Naive B cell (primary cell): ENCODE data around the gene DYNC1LI2. TPM values are rescaled to one million over a fixed set of nuclear protein-coding genes. Genes with fewer than 3 reads are reported as not detected.
A peak's percentile ranks its signal among the peaks of the same experiment; 100 is the strongest.

ENCODE experiments used
- ATAC-seq, 2 donors: fragments of 150-1000 bp; cut with Tn5 transposase; 2 replicates each; pipeline ENCODE4 v1.10.0; 2021; ENCODE audit warnings: low read depth in 2 of 2, mild to moderate bottlenecking in 2 of 2, moderate library complexity in 2 of 2
- DNase-seq: peaks from one replicate; pipeline ENCODE4 v3.0.0; 2022
- H3K27ac Mint-ChIP-seq, 6 donors: one replicate each; pipeline ENCODE4 v1.8.0; 2020 to 2022; ENCODE audit warnings: mild to moderate bottlenecking in 6 of 6, mixed read lengths in 6 of 6, moderate library complexity in 5 of 6, inconsistent platforms in 2 of 6
- H3K27me3 Mint-ChIP-seq, 3 donors: one replicate each; pipeline ENCODE4 v1.8.0; 2021 to 2022; ENCODE audit warnings: mixed read lengths in 3 of 3, mild to moderate bottlenecking in 1 of 3
- H3K36me3 Mint-ChIP-seq, 2 donors: one replicate each; pipeline ENCODE4 v1.8.0; 2020 to 2022; ENCODE audit warnings: mixed read lengths in 2 of 2, inconsistent platforms in 1 of 2, mild to moderate bottlenecking in 1 of 2
- H3K4me1 Mint-ChIP-seq, 3 donors: one replicate each; pipeline ENCODE4 v1.8.0; 2020 to 2022; ENCODE audit warnings: mixed read lengths in 3 of 3, inconsistent platforms in 1 of 3, mild to moderate bottlenecking in 1 of 3, moderate library complexity in 1 of 3
- H3K4me3 Mint-ChIP-seq, 8 donors: one replicate each; pipeline ENCODE4 v1.8.0; 2020 to 2022; ENCODE audit warnings: mild to moderate bottlenecking in 8 of 8, mixed read lengths in 8 of 8, moderate library complexity in 8 of 8, inconsistent platforms in 2 of 8
- H3K9me3 Mint-ChIP-seq, 7 donors: one replicate each; pipeline ENCODE4 v1.8.0; 2020 to 2022; ENCODE audit warnings: mixed read lengths in 7 of 7, mild to moderate bottlenecking in 5 of 7, inconsistent platforms in 2 of 7, moderate library complexity in 1 of 7
- polyA plus RNA-seq, 6 donors: library from polyadenylated mRNA; unstranded; fragments of 300-500 nt; fragmentation: Illumina TruSeq; gene quantifications; one replicate each; pipeline ENCODE4 v1.2.3, GENCODE V29; 2021; ENCODE audit warnings: low read depth in 6 of 6

DYNC1LI2 gene
- polyA plus RNA-seq, 6 donors from 2014 or later: 10.5 to 33.8 (median 23.4) TPM

DNA sequence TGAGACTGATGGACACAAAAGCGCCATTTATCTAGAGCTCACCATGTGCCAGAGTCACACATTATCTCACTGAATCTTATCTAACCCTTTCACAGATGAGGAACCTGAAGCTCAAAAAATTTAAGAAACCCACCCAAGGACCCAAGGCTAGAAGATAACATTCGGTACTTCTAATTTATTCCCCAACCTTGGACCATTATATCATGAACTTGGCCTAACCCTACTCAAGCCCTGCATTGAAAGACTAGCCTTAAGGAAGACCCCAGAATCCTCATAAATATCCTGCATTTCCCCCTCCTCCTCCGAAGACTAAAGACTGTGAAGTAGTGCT is 548 bp upstream of the DYNC1LI2 start:
- Mint-ChIP-seq H3K9me3 (no peaks in the 10 kb centered on the region), H3K27ac (peak overlapping the region; percentile 64 to 91 (median 87)), H3K27me3 (peaks cover 13 to 18% (median 15%) of the 10 kb centered on the region in 3 donors), H3K4me3 (peak overlapping the region; percentile 80 to 91 (median 84)), H3K4me1 (peaks cover 31 to 38% (median 34%) of the 10 kb centered on the region in 3 donors), H3K36me3 (no peaks in the 10 kb centered on the region)
- ATAC-seq: no peak
- DNase-seq: no peak

DNA sequence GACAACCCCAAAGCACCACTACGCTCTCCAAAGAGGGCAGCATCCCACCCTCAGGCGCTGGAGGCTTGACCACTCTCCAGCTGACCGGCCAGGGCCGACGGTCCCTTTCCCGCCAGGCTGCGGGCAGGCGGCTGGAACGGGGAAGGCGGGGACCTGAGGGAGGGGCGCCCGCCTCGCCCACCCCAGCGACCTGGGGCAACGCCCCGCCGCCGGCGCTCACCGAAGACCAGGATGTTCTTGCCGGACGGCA is 431 bp downstream of the DYNC1LI2 start:
- Mint-ChIP-seq H3K9me3 (no peaks in the 10 kb centered on the region), H3K4me1 (peaks cover 33 to 40% (median 38%) of the 10 kb centered on the region in 3 donors), H3K27ac (peak overlapping the region; percentile 13 to 96 (median 88)), H3K27me3 (peaks cover 13 to 18% (median 15%) of the 10 kb centered on the region in 3 donors), H3K4me3 (peak overlapping the region; percentile 86 to 99 (median 88)), H3K36me3 (no peaks in the 10 kb centered on the region)
- ATAC-seq: peak in 1 of 2 donors; percentile 1
- no peak for DNase-seq

DNA sequence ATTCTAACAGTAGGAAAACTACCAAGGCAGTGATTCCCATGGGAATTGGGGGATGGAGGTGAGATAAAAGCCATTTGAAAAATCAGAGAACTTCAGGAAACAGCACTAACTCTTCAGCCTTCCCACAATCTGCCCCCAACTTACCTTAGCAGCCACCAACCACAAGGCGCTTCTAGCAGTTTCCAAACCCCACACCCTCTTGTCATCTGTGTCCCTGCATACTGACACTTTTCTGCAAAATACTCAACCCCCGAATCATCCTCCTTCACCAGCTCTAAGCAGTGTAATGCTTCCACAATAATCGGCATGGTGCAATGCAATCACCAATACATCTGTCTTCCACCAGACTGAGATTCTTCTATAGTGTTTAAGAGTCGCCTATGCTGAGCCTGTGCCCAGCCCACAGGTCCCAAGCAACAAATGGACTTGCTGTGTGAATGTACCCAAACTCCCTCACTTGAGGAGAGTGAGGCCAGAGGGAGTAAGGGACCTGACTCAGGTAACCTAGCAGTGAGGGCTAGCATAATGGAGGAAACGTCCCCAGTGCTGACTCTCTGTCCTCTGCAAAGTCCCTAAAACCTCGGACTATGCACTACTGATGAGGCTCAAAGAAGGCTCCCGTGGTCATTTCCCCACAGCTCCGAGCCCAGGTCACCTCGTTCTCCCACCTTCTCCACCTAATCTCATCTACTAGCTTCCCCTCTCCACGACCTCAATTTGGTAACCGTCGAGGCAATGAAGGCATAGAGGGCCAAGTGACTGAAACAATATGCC is 943 bp downstream of the DYNC1LI2 start:
- ATAC-seq: no peak
- Mint-ChIP-seq H3K4me3 (peak overlapping the region; percentile 86 to 99 (median 88)), H3K9me3 (no peaks in the 10 kb centered on the region), H3K27ac (peak overlapping the region; percentile 61 to 96 (median 88)), H3K27me3 (peaks cover 13 to 18% (median 15%) of the 10 kb centered on the region in 3 donors), H3K36me3 (no peaks in the 10 kb centered on the region), H3K4me1 (peaks cover 34 to 40% (median 39%) of the 10 kb centered on the region in 3 donors)
- DNase-seq: no peak

DNA sequence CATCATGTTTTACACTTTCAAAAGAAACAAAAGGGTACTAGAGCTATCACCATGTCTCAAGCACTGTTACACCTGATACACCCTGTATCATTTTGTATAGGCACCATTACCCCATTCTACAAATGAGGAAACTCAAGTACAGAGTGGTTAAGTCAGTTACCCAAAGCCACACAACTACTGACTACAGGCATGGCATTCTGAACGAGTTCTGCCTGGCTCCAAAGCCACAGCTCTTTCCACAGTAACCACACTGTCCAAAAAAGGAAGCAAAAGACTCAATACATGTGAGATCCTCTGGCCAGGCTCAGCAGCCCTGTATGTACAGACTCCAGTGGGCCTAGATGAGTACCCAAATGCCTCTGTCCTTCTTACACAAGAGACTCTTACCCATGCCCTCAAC is 4.7 kb downstream of the DYNC1LI2 start:
- Mint-ChIP-seq H3K27me3 (no peaks in the 10 kb centered on the region), H3K36me3 (no peaks in the 10 kb centered on the region), H3K4me3 (no peak overlapping the region), H3K9me3 (no peaks in the 10 kb centered on the region), H3K27ac (peak overlapping the region in 1 of 6 donors; percentile 78), H3K4me1 (peaks cover 27 to 34% (median 32%) of the 10 kb centered on the region in 3 donors)
- ATAC-seq (no peak), DNase-seq (no peak)

DNA sequence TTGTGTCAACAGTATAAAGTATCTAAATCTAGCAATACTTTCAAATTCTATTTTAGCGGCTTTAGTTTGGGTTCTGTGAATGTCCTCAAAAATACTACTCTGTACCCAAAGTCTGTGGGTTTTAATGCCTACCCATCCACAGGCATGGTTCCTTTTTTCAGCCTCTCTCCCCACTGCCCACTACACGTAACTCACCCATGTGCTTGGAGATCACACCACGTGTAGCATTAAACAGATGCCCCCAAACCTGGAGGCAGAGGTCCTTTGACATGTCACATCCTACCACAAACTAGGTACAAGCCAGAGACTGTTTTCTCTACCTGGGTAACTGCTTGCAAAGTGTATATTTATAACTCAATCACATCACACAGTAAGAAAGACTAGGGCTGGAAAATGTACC is 5.4 kb downstream of the DYNC1LI2 start:
- H3K4me1 Mint-ChIP-seq: peaks cover 27 to 34% (median 31%) of the 10 kb centered on the region in 3 donors
- H3K27me3 Mint-ChIP-seq: no peaks in the 10 kb centered on the region
- DNase-seq: no peak
- no peak for ATAC-seq
- H3K4me3 Mint-ChIP-seq: peak overlapping the region in 1 of 8 donors; percentile 13
- no peaks in the 10 kb centered on the region for H3K36me3 Mint-ChIP-seq
- H3K9me3 Mint-ChIP-seq: no peaks in the 10 kb centered on the region
- H3K27ac Mint-ChIP-seq: peak overlapping the region in 1 of 6 donors; percentile 41

DNA sequence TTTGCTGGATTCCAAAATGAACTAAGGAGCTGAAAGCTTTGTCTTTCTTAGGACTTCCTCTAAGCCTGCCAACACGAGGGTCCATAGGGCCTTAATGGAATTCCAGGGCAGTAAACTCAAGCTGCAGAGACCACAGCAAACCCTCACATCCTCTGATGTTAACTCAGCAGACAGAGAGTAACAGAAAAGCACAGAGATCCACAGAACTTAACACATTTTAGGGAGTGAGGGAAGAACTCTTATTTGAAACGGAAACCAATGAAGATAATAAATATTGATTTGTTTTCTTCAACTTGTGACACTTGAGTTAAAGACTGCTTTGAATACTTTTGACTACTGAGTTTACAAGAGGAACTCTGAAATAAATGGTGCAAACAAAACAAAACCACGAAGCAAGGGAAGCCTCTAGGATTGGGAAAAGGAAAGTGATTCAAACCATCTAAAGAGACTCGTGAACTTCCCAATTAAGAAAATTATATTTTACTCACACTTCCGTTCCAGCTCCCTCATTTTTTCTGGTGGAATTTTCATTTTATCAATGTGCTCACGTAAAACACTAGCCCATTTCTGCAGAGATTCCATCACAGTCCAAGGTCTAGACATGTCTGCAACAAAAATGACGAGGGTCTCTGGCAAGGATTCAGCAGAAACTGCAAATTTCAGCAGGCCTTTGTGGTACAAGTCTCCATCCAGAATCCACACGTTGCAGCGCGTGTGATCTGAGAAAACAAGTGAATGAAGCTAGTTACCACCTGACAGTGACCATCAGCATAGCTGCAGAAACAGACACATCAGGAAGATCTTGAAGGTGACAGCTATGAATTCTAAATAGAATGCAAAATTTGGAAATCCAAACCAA is 9.2 kb downstream of the DYNC1LI2 start:
- Mint-ChIP-seq H3K9me3 (no peaks in the 10 kb centered on the region), H3K36me3 (peaks cover 0 to 10% of the 10 kb centered on the region in 2 donors), H3K4me3 (peak overlapping the region in 1 of 8 donors; percentile 66), H3K27me3 (no peaks in the 10 kb centered on the region), H3K27ac (peak overlapping the region in 2 of 6 donors; percentile 46 to 47), H3K4me1 (peaks cover 12 to 18% (median 17%) of the 10 kb centered on the region in 3 donors)
- no peak for DNase-seq
- ATAC-seq: no peak

DNA sequence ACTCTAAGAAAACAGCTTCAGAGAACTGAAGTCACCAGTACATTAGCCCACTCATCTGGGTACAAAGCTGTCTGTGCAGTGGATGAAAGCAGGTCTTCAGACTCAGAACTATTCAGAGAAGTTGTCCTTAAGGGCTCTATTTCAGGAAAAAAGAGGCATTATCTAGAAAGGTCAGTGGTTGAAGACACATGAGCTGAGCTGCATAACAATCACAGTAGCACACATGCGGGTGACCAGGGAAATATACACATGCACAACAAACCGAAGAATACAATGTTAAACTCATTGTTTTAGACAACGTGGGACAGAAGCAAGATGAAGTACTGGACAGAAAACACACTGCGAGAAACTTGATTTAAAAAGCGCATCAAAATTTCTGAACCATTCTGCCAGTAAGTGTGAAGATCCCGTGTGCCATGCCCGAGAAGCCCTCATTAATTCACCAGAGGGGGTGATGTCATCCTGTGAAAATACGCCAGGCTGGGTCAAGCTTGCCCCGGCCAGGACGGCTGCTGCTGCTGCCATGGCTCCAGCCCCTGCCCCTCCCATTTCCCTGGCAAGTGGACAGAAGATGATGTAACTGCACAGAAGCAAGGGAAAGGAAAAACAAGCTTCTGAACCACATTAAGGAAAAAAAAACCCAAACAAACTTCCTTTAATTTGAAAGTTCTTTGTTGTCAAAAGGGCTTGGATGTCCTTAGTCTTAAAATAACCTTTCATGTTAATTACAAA is 10.1 kb downstream of the DYNC1LI2 start:
- no peak overlapping the region for H3K27ac Mint-ChIP-seq
- DNase-seq (no peak), ATAC-seq (no peak)
- peaks cover 0 to 10% of the 10 kb centered on the region in 2 donors for H3K36me3 Mint-ChIP-seq
- H3K4me1 Mint-ChIP-seq: peaks cover 12 to 17% (median 13%) of the 10 kb centered on the region in 3 donors
- no peak overlapping the region for H3K4me3 Mint-ChIP-seq
- no peaks in the 10 kb centered on the region for H3K9me3 Mint-ChIP-seq
- no peaks in the 10 kb centered on the region for H3K27me3 Mint-ChIP-seq

DNA sequence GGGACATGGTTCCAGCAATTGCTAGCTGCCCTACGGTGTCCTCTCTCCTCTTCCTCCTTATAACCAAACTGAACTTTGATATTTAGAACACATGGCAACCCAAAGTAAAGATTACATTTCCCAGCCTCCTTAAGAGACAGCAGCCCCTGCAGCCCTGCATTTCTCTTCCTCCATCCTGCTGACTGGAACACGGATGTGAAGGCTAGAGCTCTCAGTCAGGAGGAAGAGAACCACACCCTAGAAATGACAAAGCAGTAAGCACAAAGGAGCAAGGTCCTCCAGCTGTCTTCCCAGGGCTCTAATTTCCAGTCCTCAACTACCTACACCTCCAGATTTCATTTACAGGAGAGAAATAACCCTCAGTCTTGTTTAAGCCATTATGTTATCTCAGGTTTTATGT is 10.9 kb downstream of the DYNC1LI2 start:
- Mint-ChIP-seq H3K9me3 (no peaks in the 10 kb centered on the region), H3K27me3 (no peaks in the 10 kb centered on the region), H3K27ac (no peak overlapping the region), H3K4me3 (no peak overlapping the region), H3K4me1 (peaks cover 9 to 13% (median 12%) of the 10 kb centered on the region in 3 donors), H3K36me3 (peaks cover 0 to 14% of the 10 kb centered on the region in 2 donors)
- DNase-seq (no peak), ATAC-seq (no peak)

DNA sequence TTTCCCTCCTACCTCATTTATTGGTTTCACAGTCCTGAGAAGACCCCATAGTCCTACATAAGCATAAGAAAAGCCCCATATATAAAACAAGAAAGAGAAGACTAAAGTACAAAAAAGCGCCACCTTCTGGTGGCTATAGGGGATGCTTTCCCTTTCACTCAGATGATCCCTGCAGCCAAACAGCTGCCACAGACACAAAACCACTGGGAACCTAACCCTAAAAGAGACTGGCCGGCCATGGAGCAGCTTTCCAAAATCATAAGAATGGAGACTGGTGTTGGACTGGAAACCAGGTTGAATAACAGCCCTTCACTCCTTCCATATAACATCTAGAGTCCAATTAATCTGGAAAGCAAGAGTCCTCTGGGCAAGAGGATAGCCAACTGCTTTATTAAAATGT is 11.4 kb downstream of the DYNC1LI2 start:
- Mint-ChIP-seq H3K9me3 (no peaks in the 10 kb centered on the region), H3K4me3 (no peak overlapping the region), H3K27ac (peak overlapping the region in 1 of 6 donors; percentile 74), H3K4me1 (peaks cover 9 to 13% (median 12%) of the 10 kb centered on the region in 3 donors), H3K36me3 (peaks cover 0 to 14% of the 10 kb centered on the region in 2 donors), H3K27me3 (no peaks in the 10 kb centered on the region)
- peak in 1 of 2 donors; percentile 34 for ATAC-seq
- no peak for DNase-seq

DNA sequence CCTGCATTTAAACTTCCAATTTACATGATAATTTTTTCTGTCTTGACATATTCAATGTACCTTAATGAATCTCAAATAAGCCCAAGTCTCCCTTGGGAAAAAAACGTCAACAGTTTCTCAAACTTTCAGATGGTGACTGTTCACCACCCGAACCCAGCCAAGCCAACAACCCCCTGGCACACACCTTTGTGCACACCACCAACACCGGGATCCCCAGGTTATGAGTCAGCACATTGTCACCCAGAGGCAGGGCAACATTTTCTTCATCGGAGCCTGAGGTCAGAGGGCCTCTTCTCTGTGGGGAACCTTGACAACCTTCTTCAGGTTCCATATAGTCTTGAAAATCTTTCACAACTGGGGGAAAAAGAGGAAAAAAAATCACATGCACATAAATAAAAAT is 15.5 kb downstream of the DYNC1LI2 start:
- Mint-ChIP-seq H3K36me3 (peaks cover 0 to 37% of the 10 kb centered on the region in 2 donors), H3K4me1 (peaks cover 9 to 11% (median 11%) of the 10 kb centered on the region in 3 donors), H3K27ac (peak overlapping the region in 1 of 6 donors; percentile 32), H3K4me3 (no peak overlapping the region), H3K27me3 (no peaks in the 10 kb centered on the region), H3K9me3 (no peaks in the 10 kb centered on the region)
- ATAC-seq (no peak), DNase-seq (no peak)

DNA sequence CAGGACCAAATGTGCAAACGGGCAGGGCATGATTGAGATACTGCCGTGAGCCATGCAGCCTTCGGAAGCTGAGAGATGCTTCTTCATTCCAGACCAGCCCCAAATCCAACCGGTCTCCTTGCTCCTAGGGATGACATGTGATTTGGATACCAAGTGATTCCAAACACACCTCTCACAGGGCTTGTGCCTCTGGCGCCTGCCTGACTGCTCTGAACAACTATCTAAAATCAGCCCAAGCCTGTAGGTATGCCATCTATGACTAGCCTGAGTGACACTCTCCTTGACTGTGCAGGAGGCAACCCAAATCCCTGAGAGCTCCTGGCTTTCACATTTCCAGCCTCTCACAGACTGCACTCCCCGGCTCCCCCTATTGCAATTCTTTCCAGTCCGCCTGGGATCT is 20.3 kb downstream of the DYNC1LI2 start:
- DNase-seq (no peak), ATAC-seq (no peak)
- peaks cover 0 to 33% of the 10 kb centered on the region in 2 donors for H3K36me3 Mint-ChIP-seq
- no peaks in the 10 kb centered on the region for H3K9me3 Mint-ChIP-seq
- no peak overlapping the region for H3K4me3 Mint-ChIP-seq
- H3K4me1 Mint-ChIP-seq: peaks cover 4 to 6% (median 5%) of the 10 kb centered on the region in 3 donors
- no peaks in the 10 kb centered on the region for H3K27me3 Mint-ChIP-seq
- peak overlapping the region in 1 of 6 donors; percentile 60 for H3K27ac Mint-ChIP-seq

DNA sequence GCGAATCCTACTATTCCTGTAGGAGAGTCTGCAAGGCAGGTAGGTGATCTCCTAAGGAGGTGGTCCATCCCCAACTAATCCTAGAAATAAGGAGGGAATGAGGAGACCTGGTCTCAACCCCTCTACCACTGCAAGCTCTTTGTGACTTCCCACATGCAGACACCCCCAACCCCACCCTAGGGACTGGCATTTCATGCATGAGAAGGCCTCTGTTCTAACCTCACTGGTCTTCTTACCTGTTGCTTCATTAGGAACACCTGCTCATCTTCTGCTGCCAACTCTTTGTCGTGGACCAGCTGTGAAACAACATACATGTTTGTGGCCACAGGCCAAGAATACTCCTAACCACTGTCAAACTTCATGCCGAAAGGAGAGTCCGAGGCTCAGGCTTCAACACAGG is 22.6 kb downstream of the DYNC1LI2 start:
- H3K27me3 Mint-ChIP-seq: no peaks in the 10 kb centered on the region
- peak overlapping the region in 2 of 6 donors; percentile 52 to 62 for H3K27ac Mint-ChIP-seq
- no peaks in the 10 kb centered on the region for H3K9me3 Mint-ChIP-seq
- DNase-seq (no peak), ATAC-seq (no peak)
- peaks cover 4 to 6% (median 5%) of the 10 kb centered on the region in 3 donors for H3K4me1 Mint-ChIP-seq
- peaks cover 7 to 37% of the 10 kb centered on the region in 2 donors for H3K36me3 Mint-ChIP-seq
- no peak overlapping the region for H3K4me3 Mint-ChIP-seq

DNA sequence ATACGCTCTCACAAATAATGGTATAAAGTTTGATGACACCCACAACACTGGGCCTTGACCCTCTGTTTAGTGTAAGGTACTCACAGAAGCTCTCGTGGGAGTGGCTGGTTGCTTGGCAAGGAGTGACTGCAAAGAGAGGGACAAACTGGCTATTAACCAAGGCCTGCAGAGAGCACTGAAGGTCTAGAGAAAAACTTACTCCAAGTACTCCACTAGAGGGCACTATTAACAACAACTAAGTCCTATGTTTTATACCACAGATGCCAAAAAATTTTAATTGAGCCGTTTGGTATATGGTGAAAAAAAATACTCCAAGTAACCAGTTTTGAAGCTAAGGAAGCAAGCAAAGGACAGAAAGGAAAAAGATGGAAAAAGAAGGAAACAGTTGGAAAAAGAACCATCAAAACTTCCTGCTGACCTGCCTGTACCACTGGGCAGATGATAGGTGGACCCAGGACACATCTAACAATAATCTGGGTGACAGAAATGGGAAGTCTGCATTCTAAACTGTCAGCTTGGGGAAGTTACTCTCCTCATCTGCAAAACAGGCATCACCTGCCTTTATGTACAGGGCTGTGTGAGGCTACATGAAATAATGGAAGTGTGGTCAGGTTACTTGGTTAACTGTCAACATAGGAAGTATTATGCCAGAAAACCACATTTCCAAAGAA is 23.2 kb downstream of the DYNC1LI2 start:
- Mint-ChIP-seq H3K27me3 (no peaks in the 10 kb centered on the region), H3K4me1 (peaks cover 4 to 6% (median 5%) of the 10 kb centered on the region in 3 donors), H3K27ac (peak overlapping the region in 4 of 6 donors; percentile 34 to 80 (median 54)), H3K4me3 (no peak overlapping the region), H3K36me3 (peaks cover 7 to 43% of the 10 kb centered on the region in 2 donors), H3K9me3 (no peaks in the 10 kb centered on the region)
- ATAC-seq (peak; percentile 62), DNase-seq (peak; percentile 42)
